ENCODE results near the gene C15orf61. TPM values are rescaled to one million over a fixed set of nuclear protein-coding genes. Genes with fewer than 3 reads are reported as not detected.

The C15orf61 gene
- polyA plus RNA-seq, 1 donor from 2014 or later, result 20.6 TPM

DNA sequence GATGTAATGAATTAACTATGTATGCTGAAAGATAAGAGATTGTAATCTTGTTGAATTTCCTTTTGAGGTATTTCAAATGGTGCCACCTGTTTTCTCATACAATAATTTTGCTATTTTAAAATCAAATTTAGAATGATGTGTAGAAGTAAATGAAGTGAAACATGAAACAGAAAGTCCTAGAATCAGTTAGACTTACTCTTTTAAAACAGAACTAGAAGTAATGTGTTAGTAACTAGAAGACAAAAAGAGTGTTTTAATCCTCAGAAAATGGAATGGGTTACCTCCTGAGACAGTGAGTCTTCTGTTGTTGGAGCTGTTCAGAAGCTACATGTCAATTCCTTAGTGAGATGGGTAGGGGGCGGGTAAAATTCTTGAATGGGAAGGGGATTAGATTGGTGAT lies 13.4 kb downstream of the C15orf61 start:
- TF ChIP-seq MXI1 (conservative IDR thresholded peaks at IDR 0.05; ENCODE audit: poor library complexity, severe bottlenecking) (no peak), TAF1 (IDR thresholded peaks at IDR 0.05; ENCODE audit: low read depth) (no peak), SMC3 (conservative IDR thresholded peaks at IDR 0.05; ENCODE audit: poor library complexity) (no peak), EP300 (conservative IDR thresholded peaks at IDR 0.05; ENCODE audit: poor library complexity, severe bottlenecking) (no peak), RAD21 (conservative IDR thresholded peaks at IDR 0.05) (no peak), POLR2AphosphoS5 (IDR thresholded peaks at IDR 0.05) (no peak), EZH2 (IDR thresholded peaks at IDR 0.05; ENCODE audit: borderline replicate concordance, insufficient read depth, low read length, poor library complexity, severe bottlenecking) (no peak)
- TF ChIP-seq, protein P1, sequence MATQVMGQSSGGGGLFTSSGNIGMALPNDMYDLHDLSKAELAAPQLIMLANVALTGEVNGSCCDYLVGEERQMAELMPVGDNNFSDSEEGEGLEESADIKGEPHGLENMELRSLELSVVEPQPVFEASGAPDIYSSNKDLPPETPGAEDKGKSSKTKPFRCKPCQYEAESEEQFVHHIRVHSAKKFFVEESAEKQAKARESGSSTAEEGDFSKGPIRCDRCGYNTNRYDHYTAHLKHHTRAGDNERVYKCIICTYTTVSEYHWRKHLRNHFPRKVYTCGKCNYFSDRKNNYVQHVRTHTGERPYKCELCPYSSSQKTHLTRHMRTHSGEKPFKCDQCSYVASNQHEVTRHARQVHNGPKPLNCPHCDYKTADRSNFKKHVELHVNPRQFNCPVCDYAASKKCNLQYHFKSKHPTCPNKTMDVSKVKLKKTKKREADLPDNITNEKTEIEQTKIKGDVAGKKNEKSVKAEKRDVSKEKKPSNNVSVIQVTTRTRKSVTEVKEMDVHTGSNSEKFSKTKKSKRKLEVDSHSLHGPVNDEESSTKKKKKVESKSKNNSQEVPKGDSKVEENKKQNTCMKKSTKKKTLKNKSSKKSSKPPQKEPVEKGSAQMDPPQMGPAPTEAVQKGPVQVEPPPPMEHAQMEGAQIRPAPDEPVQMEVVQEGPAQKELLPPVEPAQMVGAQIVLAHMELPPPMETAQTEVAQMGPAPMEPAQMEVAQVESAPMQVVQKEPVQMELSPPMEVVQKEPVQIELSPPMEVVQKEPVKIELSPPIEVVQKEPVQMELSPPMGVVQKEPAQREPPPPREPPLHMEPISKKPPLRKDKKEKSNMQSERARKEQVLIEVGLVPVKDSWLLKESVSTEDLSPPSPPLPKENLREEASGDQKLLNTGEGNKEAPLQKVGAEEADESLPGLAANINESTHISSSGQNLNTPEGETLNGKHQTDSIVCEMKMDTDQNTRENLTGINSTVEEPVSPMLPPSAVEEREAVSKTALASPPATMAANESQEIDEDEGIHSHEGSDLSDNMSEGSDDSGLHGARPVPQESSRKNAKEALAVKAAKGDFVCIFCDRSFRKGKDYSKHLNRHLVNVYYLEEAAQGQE (IDR thresholded peaks at IDR 0.05; ENCODE audit: borderline replicate concordance), result no peak
- TF ChIP-seq, protein P2, sequence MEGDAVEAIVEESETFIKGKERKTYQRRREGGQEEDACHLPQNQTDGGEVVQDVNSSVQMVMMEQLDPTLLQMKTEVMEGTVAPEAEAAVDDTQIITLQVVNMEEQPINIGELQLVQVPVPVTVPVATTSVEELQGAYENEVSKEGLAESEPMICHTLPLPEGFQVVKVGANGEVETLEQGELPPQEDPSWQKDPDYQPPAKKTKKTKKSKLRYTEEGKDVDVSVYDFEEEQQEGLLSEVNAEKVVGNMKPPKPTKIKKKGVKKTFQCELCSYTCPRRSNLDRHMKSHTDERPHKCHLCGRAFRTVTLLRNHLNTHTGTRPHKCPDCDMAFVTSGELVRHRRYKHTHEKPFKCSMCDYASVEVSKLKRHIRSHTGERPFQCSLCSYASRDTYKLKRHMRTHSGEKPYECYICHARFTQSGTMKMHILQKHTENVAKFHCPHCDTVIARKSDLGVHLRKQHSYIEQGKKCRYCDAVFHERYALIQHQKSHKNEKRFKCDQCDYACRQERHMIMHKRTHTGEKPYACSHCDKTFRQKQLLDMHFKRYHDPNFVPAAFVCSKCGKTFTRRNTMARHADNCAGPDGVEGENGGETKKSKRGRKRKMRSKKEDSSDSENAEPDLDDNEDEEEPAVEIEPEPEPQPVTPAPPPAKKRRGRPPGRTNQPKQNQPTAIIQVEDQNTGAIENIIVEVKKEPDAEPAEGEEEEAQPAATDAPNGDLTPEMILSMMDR (IDR thresholded peaks at IDR 0.05; ENCODE audit: poor library complexity, severe bottlenecking), result no peak
- no peaks in the 10 kb centered on the region for H3K9me3 ChIP-seq (ENCODE audit: low read length)
- H2AFZ ChIP-seq (ENCODE audit: low read depth, low read length), result no peak overlapping the region
- H3K27ac ChIP-seq (ENCODE audit: low read length), result no peak overlapping the region
- no peaks in the 10 kb centered on the region for H3F3A ChIP-seq (ENCODE audit: insufficient read depth, low read length, poor library complexity, severe bottlenecking)
- H3K9ac ChIP-seq (ENCODE audit: low read length), result no peak overlapping the region
- no peaks in the 10 kb centered on the region for H3K27me3 ChIP-seq (ENCODE audit: insufficient read depth, low read depth, low read length)
- H3K9me2 ChIP-seq (ENCODE audit: insufficient read depth, low read length), result no peaks in the 10 kb centered on the region
- H3K36me3 ChIP-seq (ENCODE audit: insufficient read depth, low read length), result no peaks in the 10 kb centered on the region
- no peak overlapping the region for H3K4me3 ChIP-seq (ENCODE audit: low read length)
- H3K79me2 ChIP-seq (replicated peaks; ENCODE audit: insufficient read depth, low read length), result no peaks in the 10 kb centered on the region
- no peaks in the 10 kb centered on the region for H4K20me1 ChIP-seq (ENCODE audit: insufficient read depth)
- no peak overlapping the region for H3K4me2 ChIP-seq (ENCODE audit: low read length)

DNA sequence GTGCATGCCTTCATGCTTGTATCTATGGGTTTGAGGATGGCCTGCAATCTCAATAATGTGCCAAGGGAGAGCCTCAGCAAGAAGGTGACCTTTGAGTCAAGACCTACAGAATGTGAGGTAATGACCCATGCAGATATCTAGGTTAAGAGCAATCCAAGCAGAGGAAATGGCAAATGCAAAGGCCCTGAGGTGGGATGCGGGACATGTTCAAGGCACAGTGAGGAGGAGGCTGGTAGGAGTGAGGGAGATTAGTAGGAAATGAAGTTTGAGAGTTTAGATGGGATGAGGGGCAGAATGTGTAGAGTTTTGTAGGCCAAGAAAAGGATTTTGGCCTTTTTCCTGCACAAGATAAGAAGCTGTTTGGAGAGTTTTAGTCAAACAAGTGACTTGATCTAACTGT lies 16.8 kb downstream of the C15orf61 start:
- Histone ChIP-seq H3K9ac (ENCODE audit: low read length) (no peak overlapping the region), H3K9me2 (ENCODE audit: insufficient read depth, low read length) (no peaks in the 10 kb centered on the region), H3K79me2 (replicated peaks; ENCODE audit: insufficient read depth, low read length) (no peaks in the 10 kb centered on the region), H3K4me3 (ENCODE audit: low read length) (no peak overlapping the region), H3K4me2 (ENCODE audit: low read length) (no peak overlapping the region), H3K27ac (ENCODE audit: low read length) (no peak overlapping the region), H3K27me3 (ENCODE audit: insufficient read depth, low read depth, low read length) (no peaks in the 10 kb centered on the region), H3F3A (ENCODE audit: insufficient read depth, low read length, poor library complexity, severe bottlenecking) (no peaks in the 10 kb centered on the region), H3K36me3 (ENCODE audit: insufficient read depth, low read length) (no peaks in the 10 kb centered on the region), H2AFZ (ENCODE audit: low read depth, low read length) (no peak overlapping the region), H4K20me1 (ENCODE audit: insufficient read depth) (no peaks in the 10 kb centered on the region), H3K9me3 (ENCODE audit: low read length) (no peaks in the 10 kb centered on the region)
- TF ChIP-seq, protein P2 (IDR thresholded peaks at IDR 0.05; ENCODE audit: poor library complexity, severe bottlenecking), result no peak
- TF ChIP-seq RAD21 (conservative IDR thresholded peaks at IDR 0.05) (no peak), POLR2AphosphoS5 (IDR thresholded peaks at IDR 0.05) (no peak)
- TF ChIP-seq, protein P1 (IDR thresholded peaks at IDR 0.05; ENCODE audit: borderline replicate concordance), result no peak

All from neural cell (in vitro differentiated cells).